Measurements from ENCODE around the gene BSND.

Gene BSND

GRCh38 chr1:55048453-55049270 is 49.9 kb downstream of the BSND start:
- H3K27ac ChIP-seq (ENCODE audit: low read depth, low read length), result no peak overlapping the region
- no peaks in the 10 kb centered on the region for H3K4me1 ChIP-seq (ENCODE audit: control insufficient read depth, insufficient read depth, low read length)
- no peak overlapping the region for H3K4me3 ChIP-seq (ENCODE audit: low read depth, low read length)
- no peaks in the 10 kb centered on the region for H3K27me3 ChIP-seq (ENCODE audit: control insufficient read depth, insufficient read depth, low read length)
- H3K9me3 ChIP-seq (ENCODE audit: control insufficient read depth, insufficient read depth, low read length), result no peaks in the 10 kb centered on the region
- H3K36me3 ChIP-seq (ENCODE audit: control insufficient read depth, insufficient read depth, low read length), result peaks cover 69% of the 10 kb centered on the region
- H3K9ac ChIP-seq (ENCODE audit: low read depth, low read length), result no peak overlapping the region

DNA sequence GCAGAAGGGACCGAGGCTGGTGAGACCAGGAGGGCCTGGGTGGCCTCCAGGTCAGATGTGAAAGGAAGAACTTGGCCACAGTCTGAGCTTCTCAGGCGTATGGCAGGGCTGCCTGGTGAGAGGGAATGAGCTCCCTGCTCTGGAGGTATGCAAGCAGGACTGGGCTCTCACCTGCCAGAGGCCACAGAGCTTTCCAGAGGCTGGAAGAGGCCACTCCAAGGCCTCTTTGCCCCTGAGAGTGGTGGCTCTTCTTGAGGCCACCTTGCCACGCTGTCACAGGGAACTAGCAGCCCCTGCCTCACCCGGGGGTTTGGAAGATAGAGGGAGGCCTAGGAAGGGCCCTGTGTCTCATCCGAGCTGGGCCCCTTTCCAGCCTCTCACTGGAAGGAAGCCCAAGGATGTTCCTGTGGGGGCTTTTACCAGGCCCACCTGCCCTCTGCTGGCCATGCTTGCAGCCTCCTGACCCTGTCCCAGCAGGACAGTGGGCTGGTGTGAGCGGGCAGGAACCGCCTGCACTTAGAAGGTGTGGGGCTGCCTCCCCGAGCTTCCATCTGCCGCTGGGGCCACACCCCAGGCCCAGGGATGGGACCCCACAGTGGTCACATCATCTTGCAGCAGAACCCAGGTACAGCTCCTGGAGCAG is 50.7 kb downstream of the BSND start:
- Histone ChIP-seq H3K27me3 (ENCODE audit: control insufficient read depth, insufficient read depth, low read length) (no peaks in the 10 kb centered on the region), H3K4me1 (ENCODE audit: control insufficient read depth, insufficient read depth, low read length) (no peaks in the 10 kb centered on the region), H3K9ac (ENCODE audit: low read depth, low read length) (no peak overlapping the region), H3K9me3 (ENCODE audit: control insufficient read depth, insufficient read depth, low read length) (no peaks in the 10 kb centered on the region), H3K27ac (ENCODE audit: low read depth, low read length) (no peak overlapping the region), H3K4me3 (ENCODE audit: low read depth, low read length) (no peak overlapping the region), H3K36me3 (ENCODE audit: control insufficient read depth, insufficient read depth, low read length) (peaks cover 65% of the 10 kb centered on the region)

DNA sequence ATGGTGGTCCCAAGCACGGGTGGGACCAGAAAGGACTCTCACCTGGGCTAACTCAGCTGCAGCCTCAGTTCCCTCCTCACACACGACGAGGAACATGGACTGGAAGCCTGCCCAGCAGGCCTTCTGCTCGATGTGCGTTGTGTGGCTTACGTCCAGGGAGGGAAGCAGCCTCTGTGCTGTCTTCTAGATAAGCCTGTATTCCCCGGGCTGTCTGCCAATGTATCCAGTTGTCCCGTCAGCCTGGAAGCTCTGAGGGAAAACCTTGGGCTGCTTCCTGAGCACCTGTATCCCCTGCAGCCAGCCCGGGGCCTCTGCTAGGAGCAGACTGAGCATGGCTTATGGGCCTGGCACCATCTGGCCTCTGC is 51.2 kb downstream of the BSND start:
- H3K4me3 ChIP-seq (ENCODE audit: low read depth, low read length), result no peak overlapping the region
- no peaks in the 10 kb centered on the region for H3K27me3 ChIP-seq (ENCODE audit: control insufficient read depth, insufficient read depth, low read length)
- H3K9me3 ChIP-seq (ENCODE audit: control insufficient read depth, insufficient read depth, low read length), result no peaks in the 10 kb centered on the region
- H3K4me1 ChIP-seq (ENCODE audit: control insufficient read depth, insufficient read depth, low read length), result no peaks in the 10 kb centered on the region
- no peak overlapping the region for H3K9ac ChIP-seq (ENCODE audit: low read depth, low read length)
- no peak overlapping the region for H3K27ac ChIP-seq (ENCODE audit: low read depth, low read length)
- peaks cover 60% of the 10 kb centered on the region for H3K36me3 ChIP-seq (ENCODE audit: control insufficient read depth, insufficient read depth, low read length)

DNA sequence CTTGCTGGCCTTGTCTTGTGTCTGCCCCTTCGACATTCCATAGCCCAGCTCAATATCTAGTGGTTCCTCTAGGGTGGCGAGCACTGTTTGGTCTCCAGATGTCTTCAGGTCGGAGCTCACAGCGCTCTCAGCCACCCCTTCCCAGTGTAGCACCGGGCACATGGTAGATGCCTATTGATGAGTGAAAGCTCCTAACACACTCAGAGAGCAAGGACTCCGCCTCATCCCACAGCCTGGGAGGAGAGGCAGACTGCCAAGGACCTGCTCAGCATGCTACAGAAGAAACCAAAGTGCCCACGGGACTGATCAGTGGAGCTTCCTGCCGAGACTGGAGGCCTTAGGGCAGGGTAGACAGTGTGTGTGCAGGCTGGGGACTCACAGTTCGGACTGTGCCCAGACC is 51.5 kb downstream of the BSND start:
- H3K36me3 ChIP-seq (ENCODE audit: control insufficient read depth, insufficient read depth, low read length), result peaks cover 56% of the 10 kb centered on the region
- H3K27me3 ChIP-seq (ENCODE audit: control insufficient read depth, insufficient read depth, low read length), result no peaks in the 10 kb centered on the region
- no peak overlapping the region for H3K9ac ChIP-seq (ENCODE audit: low read depth, low read length)
- no peaks in the 10 kb centered on the region for H3K9me3 ChIP-seq (ENCODE audit: control insufficient read depth, insufficient read depth, low read length)
- H3K4me3 ChIP-seq (ENCODE audit: low read depth, low read length), result no peak overlapping the region
- H3K27ac ChIP-seq (ENCODE audit: low read depth, low read length), result no peak overlapping the region
- no peaks in the 10 kb centered on the region for H3K4me1 ChIP-seq (ENCODE audit: control insufficient read depth, insufficient read depth, low read length)

- no peak overlapping the region for H3K9ac ChIP-seq (ENCODE audit: low read depth, low read length)
- H3K27me3 ChIP-seq (ENCODE audit: control insufficient read depth, insufficient read depth, low read length), result no peaks in the 10 kb centered on the region
- no peaks in the 10 kb centered on the region for H3K4me1 ChIP-seq (ENCODE audit: control insufficient read depth, insufficient read depth, low read length)
- no peak overlapping the region for H3K27ac ChIP-seq (ENCODE audit: low read depth, low read length)
- peaks cover 52% of the 10 kb centered on the region for H3K36me3 ChIP-seq (ENCODE audit: control insufficient read depth, insufficient read depth, low read length)
- no peak overlapping the region for H3K4me3 ChIP-seq (ENCODE audit: low read depth, low read length)
- H3K9me3 ChIP-seq (ENCODE audit: control insufficient read depth, insufficient read depth, low read length), result no peaks in the 10 kb centered on the region
Observed at GRCh38 chr1:55051169-55051568, 52.4 kb downstream of the BSND start.

DNA sequence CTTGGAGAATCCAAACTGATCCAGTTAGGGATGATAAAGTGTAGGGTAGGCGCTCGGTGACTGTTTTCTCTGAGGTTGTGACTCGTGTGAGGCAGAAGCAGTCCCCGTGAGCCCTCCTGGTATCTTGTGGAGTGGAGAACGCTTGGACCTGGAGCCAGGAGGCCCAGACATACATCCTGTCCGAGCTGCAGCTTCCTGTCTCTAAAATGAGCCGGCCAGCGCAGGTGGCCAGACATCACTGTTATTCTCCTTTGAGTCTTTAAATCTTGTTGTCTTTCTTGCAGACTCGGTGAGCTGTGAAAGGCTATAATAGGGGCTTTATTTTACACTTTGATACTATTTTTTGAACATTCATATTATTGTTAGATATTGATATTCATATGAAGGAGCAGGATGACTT is 52.9 kb downstream of the BSND start:
- peaks cover 52% of the 10 kb centered on the region for H3K36me3 ChIP-seq (ENCODE audit: control insufficient read depth, insufficient read depth, low read length)
- H3K9me3 ChIP-seq (ENCODE audit: control insufficient read depth, insufficient read depth, low read length), result no peaks in the 10 kb centered on the region
- no peak overlapping the region for H3K27ac ChIP-seq (ENCODE audit: low read depth, low read length)
- no peak overlapping the region for H3K9ac ChIP-seq (ENCODE audit: low read depth, low read length)
- H3K4me1 ChIP-seq (ENCODE audit: control insufficient read depth, insufficient read depth, low read length), result no peaks in the 10 kb centered on the region
- no peak overlapping the region for H3K4me3 ChIP-seq (ENCODE audit: low read depth, low read length)
- no peaks in the 10 kb centered on the region for H3K27me3 ChIP-seq (ENCODE audit: control insufficient read depth, insufficient read depth, low read length)

DNA sequence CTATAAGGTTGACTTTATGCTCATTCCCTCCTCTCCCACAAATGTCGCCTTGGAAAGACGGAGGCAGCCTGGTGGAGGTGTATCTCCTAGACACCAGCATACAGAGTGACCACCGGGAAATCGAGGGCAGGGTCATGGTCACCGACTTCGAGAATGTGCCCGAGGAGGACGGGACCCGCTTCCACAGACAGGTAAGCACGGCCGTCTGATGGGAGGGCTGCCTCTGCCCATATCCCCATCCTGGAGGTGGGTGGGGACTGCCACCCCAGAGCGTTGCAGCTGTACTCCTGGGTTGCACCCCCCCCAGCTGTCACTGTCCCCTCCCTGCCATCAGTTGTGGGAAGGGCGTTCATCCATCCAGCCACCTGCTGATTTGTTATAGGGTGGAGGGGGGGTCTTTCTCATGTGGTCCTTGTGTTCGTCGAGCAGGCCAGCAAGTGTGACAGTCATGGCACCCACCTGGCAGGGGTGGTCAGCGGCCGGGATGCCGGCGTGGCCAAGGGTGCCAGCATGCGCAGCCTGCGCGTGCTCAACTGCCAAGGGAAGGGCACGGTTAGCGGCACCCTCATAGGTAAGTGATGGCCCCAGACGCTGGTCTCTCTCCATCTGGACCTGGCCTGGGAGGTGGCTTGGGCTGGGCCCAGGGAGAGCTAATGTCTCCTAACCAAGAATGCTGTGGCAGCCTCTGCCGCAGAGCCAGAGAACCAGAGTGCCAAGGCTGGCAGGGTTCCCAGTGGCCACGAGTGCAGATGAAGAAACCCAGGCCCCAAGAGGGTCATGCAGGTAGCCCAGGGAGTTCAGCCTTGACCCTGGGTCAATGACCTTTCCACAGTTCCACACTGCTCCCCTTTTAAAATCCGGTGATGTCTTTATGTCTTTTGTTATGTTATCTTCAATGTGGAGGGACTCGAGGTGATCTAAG is 53.7 kb downstream of the BSND start:
- no peak overlapping the region for H3K4me3 ChIP-seq (ENCODE audit: low read depth, low read length)
- H3K4me1 ChIP-seq (ENCODE audit: control insufficient read depth, insufficient read depth, low read length), result no peaks in the 10 kb centered on the region
- no peaks in the 10 kb centered on the region for H3K9me3 ChIP-seq (ENCODE audit: control insufficient read depth, insufficient read depth, low read length)
- H3K27ac ChIP-seq (ENCODE audit: low read depth, low read length), result no peak overlapping the region
- peaks cover 53% of the 10 kb centered on the region for H3K36me3 ChIP-seq (ENCODE audit: control insufficient read depth, insufficient read depth, low read length)
- H3K9ac ChIP-seq (ENCODE audit: low read depth, low read length), result no peak overlapping the region
- no peaks in the 10 kb centered on the region for H3K27me3 ChIP-seq (ENCODE audit: control insufficient read depth, insufficient read depth, low read length)

- Histone ChIP-seq H3K9ac (ENCODE audit: low read depth, low read length) (no peak overlapping the region), H3K36me3 (ENCODE audit: control insufficient read depth, insufficient read depth, low read length) (peaks cover 54% of the 10 kb centered on the region), H3K27ac (ENCODE audit: low read depth, low read length) (no peak overlapping the region), H3K9me3 (ENCODE audit: control insufficient read depth, insufficient read depth, low read length) (no peaks in the 10 kb centered on the region), H3K4me3 (ENCODE audit: low read depth, low read length) (no peak overlapping the region), H3K27me3 (ENCODE audit: control insufficient read depth, insufficient read depth, low read length) (no peaks in the 10 kb centered on the region), H3K4me1 (ENCODE audit: control insufficient read depth, insufficient read depth, low read length) (no peaks in the 10 kb centered on the region)
Observed at GRCh38 chr1:55053265-55053954, 54.7 kb downstream of the BSND start.

GRCh38 chr1:55054396-55054795 is 55.7 kb downstream of the BSND start:
- Histone ChIP-seq H3K27me3 (ENCODE audit: control insufficient read depth, insufficient read depth, low read length) (no peaks in the 10 kb centered on the region), H3K4me3 (ENCODE audit: low read depth, low read length) (no peak overlapping the region), H3K9ac (ENCODE audit: low read depth, low read length) (no peak overlapping the region), H3K4me1 (ENCODE audit: control insufficient read depth, insufficient read depth, low read length) (no peaks in the 10 kb centered on the region), H3K27ac (ENCODE audit: low read depth, low read length) (no peak overlapping the region), H3K9me3 (ENCODE audit: control insufficient read depth, insufficient read depth, low read length) (no peaks in the 10 kb centered on the region), H3K36me3 (ENCODE audit: control insufficient read depth, insufficient read depth, low read length) (peaks cover 55% of the 10 kb centered on the region)

- no peak overlapping the region for H3K27ac ChIP-seq (ENCODE audit: low read depth, low read length)
- peaks cover 56% of the 10 kb centered on the region for H3K36me3 ChIP-seq (ENCODE audit: control insufficient read depth, insufficient read depth, low read length)
- no peaks in the 10 kb centered on the region for H3K9me3 ChIP-seq (ENCODE audit: control insufficient read depth, insufficient read depth, low read length)
- H3K9ac ChIP-seq (ENCODE audit: low read depth, low read length), result no peak overlapping the region
- no peaks in the 10 kb centered on the region for H3K27me3 ChIP-seq (ENCODE audit: control insufficient read depth, insufficient read depth, low read length)
- H3K4me1 ChIP-seq (ENCODE audit: control insufficient read depth, insufficient read depth, low read length), result no peaks in the 10 kb centered on the region
- H3K4me3 ChIP-seq (ENCODE audit: low read depth, low read length), result no peak overlapping the region
Observed at GRCh38 chr1:55055084-55055882, 56.5 kb downstream of the BSND start.
